ENCODE data around the gene TMEM69. TPM values are rescaled to one million over a fixed set of nuclear protein-coding genes. Genes with fewer than 3 reads are reported as not detected.

Gene TMEM69
- total RNA-seq, 1 donor: 24.4 TPM

- TF ChIP-seq CTCF (IDR thresholded peaks at IDR 0.05; ENCODE audit: insufficient read depth, low read length): no peak
- H3K4me3 ChIP-seq (ENCODE audit: low read depth, low read length): no peak overlapping the region
- DNase-seq (ENCODE audit: low read depth): peak; percentile 55
These were observed 33.3 kb upstream of the TMEM69 start for GRCh38 chr1:45654540-45655280.

- no peak for TF ChIP-seq CTCF (IDR thresholded peaks at IDR 0.05; ENCODE audit: insufficient read depth, low read length)
- DNase-seq (ENCODE audit: low read depth): no peak
- no peak overlapping the region for H3K4me3 ChIP-seq (ENCODE audit: low read depth, low read length)
These were observed 31.3 kb upstream of the TMEM69 start for GRCh38 chr1:45656573-45657226.

- H3K4me3 ChIP-seq (ENCODE audit: low read depth, low read length): no peak overlapping the region
- TF ChIP-seq CTCF (IDR thresholded peaks at IDR 0.05; ENCODE audit: insufficient read depth, low read length): no peak
- DNase-seq (ENCODE audit: low read depth): no peak
These were observed 29.8 kb upstream of the TMEM69 start for GRCh38 chr1:45658171-45658570.

- TF ChIP-seq CTCF (IDR thresholded peaks at IDR 0.05; ENCODE audit: insufficient read depth, low read length): no peak
- H3K4me3 ChIP-seq (ENCODE audit: low read depth, low read length): no peak overlapping the region
- no peak for DNase-seq (ENCODE audit: low read depth)
These were observed 28.8 kb upstream of the TMEM69 start for GRCh38 chr1:45659222-45659621.

- no peak overlapping the region for H3K4me3 ChIP-seq (ENCODE audit: low read depth, low read length)
- no peak for TF ChIP-seq CTCF (IDR thresholded peaks at IDR 0.05; ENCODE audit: insufficient read depth, low read length)
- no peak for DNase-seq (ENCODE audit: low read depth)
These were observed 27.6 kb upstream of the TMEM69 start for GRCh38 chr1:45660336-45660735.

GRCh38 chr1:45666836-45667235 lies 21.1 kb upstream of the TMEM69 start:
- no peak for DNase-seq (ENCODE audit: low read depth)
- no peak for TF ChIP-seq CTCF (IDR thresholded peaks at IDR 0.05; ENCODE audit: insufficient read depth, low read length)
- no peak overlapping the region for H3K4me3 ChIP-seq (ENCODE audit: low read depth, low read length)

Data from fibroblast of the aortic adventitia (primary cell).